GM19397 (cell line): ENCODE data around the gene ZNF892.
A peak's percentile ranks its signal among the peaks of the same experiment; 100 is the strongest.
"Not testable (repeated sequence)": the region's sequence is repeated elsewhere in the genome, so short reads cannot be mapped to it uniquely, and the experiment has no call there.

ENCODE experiments used
- ATAC-seq: cut with Tn5 transposase; IDR thresholded peaks from one replicate; pipeline ENCODE4 v1.9.1; 2021; ENCODE audit warnings: mild to moderate bottlenecking, moderate library complexity; ENCODE audit not compliant: unreplicated experiment

The ZNF892 gene

DNA sequence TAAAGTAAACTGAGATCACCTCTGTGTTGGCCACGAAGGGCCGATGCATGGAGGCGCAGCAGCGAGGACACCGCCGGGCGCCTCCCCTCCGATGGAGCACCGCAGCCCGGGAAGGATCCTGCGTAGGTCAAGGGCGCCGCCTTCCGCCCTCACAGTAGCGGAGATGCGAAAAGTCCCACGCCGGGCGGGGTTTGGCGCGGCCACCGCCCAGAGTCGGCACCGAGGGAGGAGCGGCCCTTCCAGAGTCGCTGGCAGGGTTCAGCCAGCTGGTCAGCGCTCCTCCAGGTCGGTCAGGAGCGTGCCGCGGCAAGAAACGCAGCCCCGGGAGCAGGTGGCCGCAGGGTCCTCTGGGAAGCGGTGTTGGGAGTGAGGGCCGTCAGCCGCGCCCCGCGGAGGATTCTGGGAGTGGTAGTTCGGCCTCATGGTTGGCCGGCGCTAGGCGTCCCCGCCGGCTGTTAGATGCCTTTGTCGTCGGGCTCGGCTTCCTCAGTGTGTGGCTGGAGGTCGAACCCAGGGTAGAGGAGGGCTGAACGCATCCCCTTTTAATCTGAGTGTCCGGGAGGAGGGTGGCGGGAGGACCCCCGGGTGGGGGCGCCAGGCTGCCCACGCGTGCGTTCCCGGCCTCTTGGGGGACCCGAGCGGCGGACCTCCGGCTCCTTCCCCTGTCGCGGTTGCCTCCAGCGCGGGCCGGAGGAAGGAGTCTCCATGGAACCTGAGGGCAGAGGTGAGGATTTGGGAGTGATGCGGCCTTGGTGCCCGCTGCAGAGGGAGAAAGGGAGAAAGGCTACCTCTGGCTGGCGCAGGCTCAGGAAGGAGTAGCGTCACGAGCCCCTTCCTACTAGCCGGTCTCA is at the start of gene ZNF892:
ZNF892 (plus strand) TSS at position 411 of the 851 bp plus-strand sequence; CDS start at position 706, 295 bp downstream.
- ATAC-seq: peak; percentile 98

DNA sequence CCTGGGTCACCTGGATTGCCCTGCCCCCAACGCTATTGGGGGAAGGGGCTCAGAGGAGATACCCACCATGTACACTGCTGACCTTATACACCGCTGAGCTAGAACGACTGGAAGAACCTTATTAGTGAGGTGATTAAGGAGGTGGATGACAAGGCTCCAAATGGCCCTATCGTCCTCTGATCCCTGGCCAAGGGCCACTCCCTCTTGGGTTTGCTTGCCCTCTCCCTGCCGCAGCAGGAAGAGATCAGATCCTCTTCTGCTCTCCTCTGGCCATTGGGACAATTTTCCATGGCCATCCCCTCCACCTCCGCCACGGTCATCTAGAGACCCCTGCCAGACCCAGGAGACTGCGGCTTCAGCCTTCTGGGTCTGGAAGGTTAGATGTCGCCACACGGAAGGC is 48.9 kb upstream of the ZNF892 start:
- ATAC-seq: no peak

DNA sequence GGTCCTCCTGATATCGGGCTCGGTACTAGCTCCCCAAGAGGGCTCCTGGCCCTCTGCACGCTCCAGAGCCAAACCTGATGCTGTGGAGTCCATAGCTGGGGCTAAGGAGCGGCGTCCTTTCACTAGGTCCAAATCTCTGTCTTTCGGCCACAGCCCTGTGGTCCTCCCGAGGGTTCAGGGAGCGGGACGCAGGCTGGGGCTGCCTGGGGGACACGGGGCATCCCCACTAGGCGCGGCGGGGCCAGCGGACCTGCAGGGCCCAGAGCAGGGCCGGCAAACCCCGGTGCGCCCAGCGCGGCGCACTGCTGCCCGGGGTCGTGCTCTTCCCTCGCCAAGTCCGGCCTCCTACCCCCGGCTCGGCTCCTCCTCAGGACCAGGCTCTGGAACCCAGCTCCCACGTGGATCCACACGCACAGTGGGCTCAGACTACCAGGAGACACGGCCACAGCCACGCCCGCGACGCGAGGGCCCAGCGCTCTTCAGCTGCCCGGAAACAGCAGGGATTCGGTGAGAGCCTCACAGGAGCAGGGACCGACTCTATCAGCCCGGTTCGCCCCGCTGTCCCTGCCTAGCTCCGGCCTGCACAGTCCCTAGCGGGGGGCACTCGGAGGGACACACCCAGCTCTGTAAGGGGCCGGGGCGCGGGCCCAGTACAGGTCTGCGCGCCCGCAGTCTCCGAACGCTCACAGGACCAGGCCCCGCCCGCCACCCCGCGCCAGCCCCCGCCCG is 48.3 kb upstream of the ZNF892 start:
- peak; percentile 49 for ATAC-seq

DNA sequence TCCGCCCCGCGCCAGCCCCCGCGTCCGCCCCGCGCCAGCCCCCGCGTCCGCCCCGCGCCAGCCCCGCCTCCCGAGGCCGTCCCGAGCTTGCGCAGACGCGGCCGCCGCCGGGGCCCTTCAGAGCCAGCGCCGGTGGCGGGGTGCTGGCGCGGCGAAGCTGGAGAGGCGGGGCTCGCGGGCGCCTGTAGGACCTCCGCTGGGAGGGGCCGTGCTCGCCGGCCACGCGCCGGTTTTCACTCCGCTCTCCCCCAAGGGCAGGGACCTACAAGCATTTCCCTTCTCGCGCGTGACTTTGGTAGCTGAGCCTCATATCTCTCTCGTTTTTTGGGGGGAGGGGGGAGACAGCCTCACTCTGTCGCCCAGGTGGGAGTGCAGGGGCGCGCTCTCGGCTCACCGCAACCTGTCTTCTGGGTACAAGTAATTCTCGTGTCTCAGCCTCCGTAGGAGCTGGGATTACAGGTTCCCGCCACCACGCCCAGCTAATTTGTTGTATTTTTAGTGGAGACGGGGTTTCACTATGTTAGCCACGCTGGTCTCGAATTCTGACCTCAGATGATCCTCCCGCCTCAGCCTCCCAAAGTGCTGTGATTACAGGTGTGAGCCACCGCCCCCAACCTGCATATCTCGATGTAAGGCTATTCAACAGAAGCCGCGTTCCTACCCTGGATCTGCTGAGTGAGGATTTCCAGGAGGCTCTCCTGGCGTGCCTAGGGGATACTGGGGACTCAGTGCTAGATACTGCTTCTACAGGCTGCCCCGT is 47.5 kb upstream of the ZNF892 start, which contains the start of gene ZNF514:
ZNF514 (minus strand) TSS at position 159 of the 760 bp plus-strand sequence. CDS start 6,595 bp downstream, outside the sequence.
- peak; percentile 95 for ATAC-seq

DNA sequence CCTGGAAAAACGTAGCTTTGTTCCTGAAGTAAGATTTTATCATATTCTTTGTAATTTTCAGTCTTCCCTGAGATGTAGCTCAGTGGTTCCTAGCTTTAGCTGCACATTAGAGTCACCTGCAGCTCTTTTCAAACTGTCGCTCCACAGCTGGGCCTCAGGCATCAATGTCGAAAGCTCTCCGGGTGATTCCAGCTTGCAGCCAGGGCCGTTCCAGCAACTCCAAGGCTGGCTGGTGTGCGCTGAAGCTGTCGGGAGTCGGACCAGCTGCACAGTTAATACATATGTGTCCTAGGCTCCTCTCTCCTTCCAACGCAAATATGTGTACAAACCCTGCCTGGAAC is 42.3 kb upstream of the ZNF892 start:
- peak; percentile 5 for ATAC-seq

DNA sequence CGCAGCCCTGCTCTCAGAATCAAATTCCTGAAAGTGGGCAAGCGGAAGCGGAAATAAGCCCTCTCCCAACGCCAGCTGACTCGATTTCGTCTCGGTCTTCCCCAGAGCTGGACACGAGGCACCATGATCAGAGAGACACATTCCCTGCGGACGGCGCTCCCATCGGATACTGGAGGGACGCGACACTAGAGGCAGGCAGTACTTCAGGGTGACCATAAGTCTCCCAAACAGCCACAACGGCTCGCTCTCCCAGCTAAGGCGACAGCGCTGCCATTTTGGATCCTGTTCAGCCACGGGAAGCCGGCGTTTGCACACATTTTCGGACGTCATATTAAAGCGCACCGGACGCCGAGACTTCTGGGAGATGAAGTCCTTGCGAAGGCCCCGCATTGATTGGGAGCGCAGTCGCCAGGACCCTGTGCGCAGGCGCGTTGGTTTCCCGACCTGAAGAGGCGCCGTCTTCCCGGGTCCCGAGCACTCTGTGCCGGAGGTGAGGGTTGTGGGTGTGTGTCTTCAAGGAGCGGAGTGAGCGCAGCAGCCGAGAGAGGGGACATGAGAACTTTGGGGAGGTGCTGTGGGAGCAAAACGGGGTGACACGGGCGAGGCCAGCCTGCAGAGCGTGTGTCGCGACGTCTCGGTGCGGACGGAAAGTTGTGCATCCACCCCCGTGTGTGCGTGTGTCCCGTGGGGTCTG is 41.8 kb upstream of the ZNF892 start, which contains the start of gene ZNF2:
ZNF2 (plus strand) TSS at position 439 of the 694 bp plus-strand sequence. CDS start 10,418 bp downstream, outside the sequence.
- peak; percentile 94 for ATAC-seq

DNA sequence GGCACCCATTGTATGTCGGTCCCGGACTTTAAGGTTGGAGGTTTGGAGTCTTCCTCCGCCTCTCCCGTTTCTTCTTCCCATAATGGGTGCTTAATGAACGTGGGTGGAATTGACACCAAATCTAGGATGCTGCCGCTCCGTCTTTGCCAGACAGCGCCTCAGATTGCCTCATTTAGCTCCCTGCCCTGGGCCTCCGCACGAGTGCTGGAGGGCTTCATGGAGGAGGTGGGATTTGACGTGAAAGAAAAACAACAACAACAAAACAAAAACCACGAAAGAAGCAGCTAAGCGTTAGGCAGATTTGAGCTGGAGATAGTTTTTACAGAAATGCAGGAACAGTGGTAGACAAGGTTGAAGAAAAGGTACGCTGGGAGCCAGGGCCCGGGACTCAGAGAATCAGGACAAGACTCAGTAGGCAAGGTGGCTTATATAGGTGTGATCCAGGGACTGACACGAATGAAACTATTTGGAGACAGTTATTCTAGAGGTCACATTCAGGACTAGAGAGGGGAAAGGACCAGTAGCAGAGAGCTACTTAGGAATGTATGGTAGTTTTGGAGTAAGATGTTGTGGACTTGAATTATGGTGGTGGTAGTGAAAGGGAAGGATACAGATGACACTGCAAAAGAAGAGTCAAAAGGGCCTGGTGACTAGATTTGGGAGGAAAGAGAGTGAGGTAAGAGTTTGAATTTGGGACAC is 41.1 kb upstream of the ZNF892 start:
- peak; percentile 13 for ATAC-seq

DNA sequence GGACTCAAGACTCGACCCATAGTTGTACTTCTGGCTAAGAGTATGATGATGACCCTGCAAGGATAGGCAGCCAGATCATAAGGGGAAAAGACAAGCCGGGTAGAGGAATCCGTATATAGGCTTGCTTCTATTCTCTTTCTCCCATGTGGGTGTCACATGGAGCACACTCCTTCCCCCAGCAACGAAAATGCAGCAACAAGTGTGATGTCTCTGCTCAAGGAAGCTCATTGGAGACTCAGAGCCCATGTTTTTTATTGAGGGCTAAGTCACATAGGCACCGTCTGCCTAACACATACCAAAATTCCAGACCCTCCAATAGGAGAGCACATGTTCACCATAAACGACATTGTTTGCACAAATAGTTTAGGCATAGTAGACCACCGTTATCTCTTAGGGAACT is 35.4 kb upstream of the ZNF892 start:
- ATAC-seq: no peak

DNA sequence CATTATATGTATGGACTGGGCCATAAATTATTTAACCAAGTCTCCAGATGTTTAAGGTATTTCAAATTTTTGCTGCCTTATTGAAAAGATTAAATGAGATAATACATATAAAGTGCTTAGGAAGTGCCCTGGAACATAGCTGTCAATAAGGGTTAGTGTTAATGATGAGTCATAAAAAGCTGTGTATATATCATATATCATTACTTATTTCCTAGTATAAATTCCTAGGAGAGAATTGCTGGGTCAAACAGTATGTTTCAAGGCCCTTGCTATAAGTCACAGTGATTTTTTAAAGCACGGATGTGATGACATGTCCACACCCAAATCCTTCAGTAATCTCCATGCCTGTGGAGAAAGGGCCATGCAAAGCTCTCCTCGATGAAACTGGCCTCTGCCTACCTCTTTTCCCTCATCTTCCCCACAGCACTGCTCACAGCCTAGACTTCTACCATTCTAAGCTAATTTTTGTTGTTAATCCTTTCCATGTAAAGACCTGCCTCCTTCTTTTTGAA is 33.2 kb upstream of the ZNF892 start:
- no peak for ATAC-seq

DNA sequence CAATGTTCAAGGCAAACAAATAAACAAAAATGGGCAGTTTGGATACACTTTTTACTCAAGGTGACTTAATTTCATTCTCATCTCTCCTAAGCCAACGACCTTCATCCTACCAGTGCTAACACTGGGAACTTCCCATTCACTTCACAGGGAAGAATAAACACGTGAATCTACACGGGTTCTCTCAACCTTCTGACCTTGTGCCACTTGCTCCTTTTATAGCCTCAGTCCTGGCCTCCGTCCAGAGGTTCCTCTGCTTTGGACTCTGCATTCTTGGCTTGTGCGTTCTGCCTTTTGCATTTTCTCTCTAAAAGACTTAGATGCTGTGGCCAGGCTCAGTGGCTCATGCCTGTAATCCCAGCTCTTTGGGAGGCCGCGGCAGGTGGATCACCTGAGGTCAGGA is 27.9 kb upstream of the ZNF892 start:
- no peak for ATAC-seq

DNA sequence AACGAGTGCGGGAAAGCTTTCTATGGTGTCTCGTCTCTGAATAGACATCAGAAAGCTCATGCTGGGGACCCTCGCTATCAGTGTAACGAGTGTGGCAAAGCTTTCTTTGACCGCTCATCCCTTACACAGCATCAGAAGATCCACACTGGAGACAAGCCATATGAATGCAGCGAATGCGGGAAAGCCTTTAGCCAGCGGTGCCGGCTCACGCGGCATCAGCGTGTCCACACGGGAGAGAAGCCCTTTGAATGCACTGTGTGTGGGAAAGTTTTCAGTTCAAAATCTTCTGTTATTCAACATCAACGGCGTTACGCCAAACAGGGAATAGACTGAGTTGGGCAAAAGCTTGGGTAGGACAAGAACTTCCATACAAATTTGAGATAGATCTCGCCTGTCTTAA is 25.5 kb upstream of the ZNF892 start:
- ATAC-seq: no peak

DNA sequence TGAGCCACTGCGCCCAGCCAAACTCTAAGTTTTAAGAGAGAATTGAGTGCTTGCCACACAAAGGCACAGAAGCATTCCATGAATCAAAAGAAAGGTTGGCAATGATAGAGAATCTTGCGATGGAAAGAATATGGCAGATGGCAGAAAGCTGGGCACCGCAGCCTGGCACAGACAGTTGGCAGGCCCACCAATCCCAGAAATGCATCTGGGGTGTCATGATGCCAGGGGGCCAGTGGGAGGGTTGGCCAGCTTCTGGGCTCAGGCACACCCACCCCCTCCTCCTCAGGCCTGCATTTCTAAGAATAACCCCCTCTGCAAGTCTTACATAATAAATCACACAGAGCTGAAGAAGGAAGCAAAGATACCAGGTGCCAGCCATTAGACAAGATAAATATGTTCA is 22.1 kb upstream of the ZNF892 start:
- no peak for ATAC-seq

DNA sequence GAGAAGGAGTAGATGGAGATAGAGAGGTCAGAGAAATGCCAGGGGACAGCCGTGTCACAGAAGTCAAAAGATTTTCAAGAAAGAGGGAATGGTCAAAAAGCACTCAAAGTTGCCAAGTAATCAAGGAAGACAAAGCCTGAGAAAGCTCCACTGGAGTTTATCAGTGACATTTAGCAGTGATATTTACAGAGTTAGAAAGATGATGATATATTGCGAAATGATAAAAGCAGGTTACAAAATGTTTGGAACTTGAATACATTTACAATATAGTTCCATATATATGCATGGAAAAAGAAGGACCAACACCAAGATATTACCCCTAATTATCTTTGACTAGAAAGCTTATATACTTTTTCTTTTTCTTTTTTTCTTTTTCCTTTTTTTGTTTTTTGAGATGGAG is 21.3 kb upstream of the ZNF892 start:
- ATAC-seq: no peak

DNA sequence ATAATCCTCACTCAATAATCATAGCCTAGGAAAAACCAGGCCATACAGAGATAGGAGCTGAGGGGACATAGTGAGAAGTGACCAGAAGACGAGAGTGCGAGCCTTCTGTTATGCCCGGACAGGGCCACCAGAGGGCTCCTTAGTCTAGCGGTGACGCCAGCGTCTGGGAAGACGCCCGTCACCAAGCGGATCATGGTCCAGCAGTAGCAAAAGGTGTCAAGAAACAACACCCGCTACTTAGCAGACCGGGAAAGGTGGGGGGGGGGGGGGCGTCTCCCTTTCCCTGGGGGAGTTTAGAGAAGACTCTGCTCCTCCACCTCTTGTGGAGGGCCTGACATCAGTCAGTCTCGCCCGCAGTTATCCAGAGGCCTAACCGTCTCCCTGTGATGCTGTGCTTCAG is 14.4 kb upstream of the ZNF892 start:
- ATAC-seq: not testable (repeated sequence)

DNA sequence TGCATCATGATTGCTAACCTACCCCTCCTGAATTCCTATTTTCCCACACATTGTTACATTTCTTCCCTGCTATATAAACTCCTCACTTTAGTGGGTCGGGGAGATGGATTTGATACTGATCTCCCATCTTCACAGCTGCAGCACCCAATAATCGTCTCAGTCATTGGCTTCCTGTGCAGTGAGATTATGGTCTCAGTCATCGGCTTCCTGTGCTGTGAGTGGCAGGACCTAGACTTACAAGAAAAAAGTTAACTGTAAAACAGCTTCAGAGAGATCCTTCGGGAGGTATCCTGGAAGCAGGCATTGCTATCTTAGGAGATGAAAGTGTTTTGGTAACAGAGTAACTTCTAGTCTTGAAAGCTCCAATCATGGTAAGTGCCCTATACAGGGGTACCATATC is 3.4 kb upstream of the ZNF892 start:
- no peak for ATAC-seq

DNA sequence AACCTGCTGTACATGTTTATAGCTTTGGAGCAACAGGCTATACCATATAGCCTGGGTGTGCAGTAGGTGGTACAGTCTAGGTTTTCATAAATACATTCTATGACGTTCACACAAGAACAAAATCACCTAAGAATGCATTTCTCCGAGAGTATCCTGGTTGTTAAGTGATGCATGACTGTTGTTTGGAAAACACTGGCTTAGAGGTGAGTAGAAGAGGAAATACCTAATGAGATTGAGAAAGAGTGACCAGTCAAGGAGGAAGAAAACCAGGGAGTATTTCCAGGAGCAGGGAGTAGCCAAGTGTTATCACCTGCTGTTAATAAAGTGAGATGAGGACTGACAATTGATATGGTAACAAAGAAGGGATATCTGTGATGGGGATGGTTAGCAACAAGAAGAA is 2.9 kb upstream of the ZNF892 start:
- no peak for ATAC-seq

DNA sequence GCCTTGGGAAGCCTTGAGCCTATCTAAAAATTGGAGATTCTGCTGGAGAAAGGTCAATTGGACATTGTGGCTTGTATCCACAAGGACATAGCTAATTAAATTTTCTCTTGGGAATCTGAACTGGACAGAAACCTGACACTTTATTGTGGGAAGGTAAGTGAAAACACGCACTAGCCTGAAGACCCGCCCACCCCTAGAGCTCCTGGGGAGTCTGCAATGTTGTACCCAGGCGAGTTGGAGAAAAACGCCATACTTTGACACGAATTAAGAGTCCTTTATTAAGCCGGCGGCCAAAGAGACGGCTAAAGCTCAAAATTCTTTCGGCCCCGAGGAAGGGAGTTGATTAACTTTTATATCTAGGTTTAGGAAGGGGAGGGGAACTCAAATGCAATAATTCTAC is 1.2 kb upstream of the ZNF892 start:
- no peak for ATAC-seq

DNA sequence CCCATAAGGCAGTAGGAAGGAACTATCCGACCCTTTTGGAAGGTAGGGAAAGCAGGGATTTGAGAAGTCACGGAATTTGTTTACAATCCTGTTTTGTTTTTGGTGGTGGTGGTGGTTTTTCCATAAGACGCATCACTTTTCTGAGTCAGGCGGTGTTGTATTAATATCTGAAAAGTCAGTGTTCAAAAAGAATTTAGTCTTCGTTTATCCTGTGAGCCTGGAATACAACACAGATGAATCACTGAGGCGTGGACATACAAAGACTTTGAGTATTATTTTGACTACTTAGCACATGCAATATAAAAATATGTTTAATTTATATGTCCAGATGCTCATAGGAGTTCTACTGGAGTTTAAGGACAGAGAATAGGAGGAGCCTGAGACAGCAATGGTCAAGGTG is 785 bp downstream of the ZNF892 start:
- ATAC-seq: no peak

DNA sequence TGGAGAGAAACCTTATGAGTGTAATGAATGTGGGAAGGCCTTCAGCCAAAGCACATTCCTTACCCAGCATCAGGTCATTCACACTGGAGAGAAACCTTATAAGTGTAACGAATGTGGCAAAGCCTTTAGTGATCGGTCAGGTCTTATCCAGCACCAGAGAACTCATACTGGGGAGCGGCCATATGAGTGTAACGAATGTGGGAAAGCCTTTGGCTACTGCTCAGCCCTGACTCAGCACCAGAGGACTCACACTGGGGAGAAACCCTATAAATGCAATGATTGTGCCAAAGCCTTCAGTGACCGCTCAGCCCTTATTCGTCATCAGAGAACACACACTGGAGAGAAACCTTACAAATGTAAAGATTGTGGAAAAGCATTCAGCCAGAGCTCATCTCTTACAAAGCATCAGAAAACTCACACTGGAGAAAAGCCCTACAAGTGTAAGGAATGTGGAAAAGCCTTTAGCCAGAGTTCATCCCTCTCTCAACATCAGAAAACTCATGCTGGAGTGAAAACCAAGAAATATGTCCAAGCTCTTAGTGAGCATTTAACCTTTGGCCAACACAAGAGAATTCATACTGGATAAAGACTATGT is 7.8 kb downstream of the ZNF892 start:
- ATAC-seq: no peak

DNA sequence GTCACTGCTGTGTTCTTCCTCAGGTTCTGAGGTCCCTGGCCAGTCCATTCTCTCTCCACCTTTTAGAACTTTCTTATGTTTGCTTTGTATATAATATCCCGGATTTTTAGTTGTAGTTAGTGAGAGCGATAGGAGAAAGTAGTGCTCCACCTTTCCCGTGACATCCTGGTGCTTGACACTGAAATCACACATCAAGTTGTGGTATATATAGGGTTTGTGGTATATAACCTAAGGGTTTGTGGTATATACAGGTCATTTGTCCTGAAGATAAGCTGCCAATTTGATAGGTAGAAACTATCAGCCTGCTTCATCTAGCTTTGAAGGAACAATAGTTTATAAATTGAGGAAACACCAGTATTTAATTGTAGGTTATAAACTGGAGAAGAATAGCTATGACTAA is 13.1 kb downstream of the ZNF892 start:
- no peak for ATAC-seq
